IMR-90 (cell line): ENCODE measurements around the gene PRICKLE2.

ENCODE experiments used
- CEBPB ChIP-seq: IDR thresholded peaks from 2 replicates; pipeline ENCODE4 v1.6.1; 2012; ENCODE audit warnings: low read depth, low read length, improper control_type of control experiment
- CTCF ChIP-seq: conservative IDR thresholded peaks from 2 replicates; pipeline ENCODE4 v1.5.1; 2012; ENCODE audit warnings: mild to moderate bottlenecking, low read depth, low read length, improper control_type of control experiment
- FOS ChIP-seq: fragments of 150-350 bp; IDR thresholded peaks from 2 replicates; pipeline ENCODE4 v1.6.1; 2016; ENCODE audit warnings: low read depth, low read length
- MAFK ChIP-seq: IDR thresholded peaks from 2 replicates; pipeline ENCODE4 v1.6.1; 2012; ENCODE audit warnings: low read depth, low read length, improper control_type of control experiment
- MXI1 ChIP-seq: IDR thresholded peaks from 2 replicates; pipeline ENCODE4 v1.6.1; 2012; ENCODE audit warnings: low read depth, mild to moderate bottlenecking, low read length, moderate library complexity, borderline replicate concordance
- NFE2L2 ChIP-seq: fragments of 150-350 bp; IDR thresholded peaks from 2 replicates; pipeline ENCODE4 v1.6.1; 2016; ENCODE audit warnings: low read depth, mild to moderate bottlenecking, low read length
- POLR2A ChIP-seq: IDR thresholded peaks from 2 replicates; pipeline ENCODE4 v1.6.1; 2012; ENCODE audit warnings: mild to moderate bottlenecking, low read depth, low read length
- RAD21 ChIP-seq: IDR thresholded peaks from 2 replicates; pipeline ENCODE4 v1.6.1; 2012; ENCODE audit warnings: low read length, improper control_type of control experiment
- RCOR1 ChIP-seq: IDR thresholded peaks from 2 replicates; pipeline ENCODE4 v1.6.1; 2012; ENCODE audit warnings: mild to moderate bottlenecking, low read length, improper control_type of control experiment; ENCODE audit not compliant: insufficient replicate concordance
- RFX5 ChIP-seq: IDR thresholded peaks from 2 replicates; pipeline ENCODE4 v1.8.0; 2012; ENCODE audit warnings: low read depth, mild to moderate bottlenecking, low read length, moderate library complexity
- USF2 ChIP-seq: fragments of 150-350 bp; IDR thresholded peaks from 2 replicates; pipeline ENCODE4 v1.6.1; 2017; ENCODE audit warnings: mild to moderate bottlenecking, antibody characterized with exemption, low read length, low read depth

GRCh38 chr3:64056606-64057180 lies 168.6 kb downstream of the PRICKLE2 start:
- TF ChIP-seq POLR2A = no peak
- TF ChIP-seq RCOR1 = no peak
- TF ChIP-seq CTCF = no peak
- TF ChIP-seq RFX5 = no peak
- TF ChIP-seq USF2 = no peak
- TF ChIP-seq NFE2L2 = no peak
- TF ChIP-seq RAD21 = no peak
- no peak for TF ChIP-seq MAFK
- no peak for TF ChIP-seq CEBPB
- no peak for TF ChIP-seq FOS
- no peak for TF ChIP-seq MXI1
